K562 (cell line): Measurements from ENCODE around the gene ISG20L2. TPM values are rescaled to one million over a fixed set of nuclear protein-coding genes. Genes with fewer than 3 reads are reported as not detected.

ENCODE experiments used
- ARID3A ChIP-seq: IDR thresholded peaks from 2 replicates; pipeline ENCODE4 v1.6.1; 2012; ENCODE audit warnings: low read depth, low read length, improper control_type of control experiment, borderline replicate concordance
- ATF4 ChIP-seq: fragments of 450-650 bp; formaldehyde crosslinking; IDR thresholded peaks from 2 replicates; pipeline ENCODE4 v1.4.0; 2022; ENCODE audit warnings: mild to moderate bottlenecking, moderate library complexity
- BACH1 ChIP-seq: fragments of 200-800 bp; sonication (Bioruptor generic); IDR thresholded peaks from 2 replicates; pipeline ENCODE4 v1.6.1; 2016; ENCODE audit warnings: missing genetic modification characterization, missing compliant biosample characterization
- ELK3 ChIP-seq: fragments of 450-650 bp; formaldehyde crosslinking; IDR thresholded peaks from 2 replicates; pipeline ENCODE4 v1.4.0; 2020; ENCODE audit warnings: mild to moderate bottlenecking
- KLF13 ChIP-seq: fragments of 450-650 bp; IDR thresholded peaks from 2 replicates; pipeline ENCODE4 v1.6.1; 2016; ENCODE audit warnings: missing genetic modification characterization, low read depth, mild to moderate bottlenecking, missing compliant biosample characterization, moderate library complexity, borderline replicate concordance
- SP1 ChIP-seq: sonication (generic); formaldehyde crosslinking; IDR thresholded peaks from 2 replicates; pipeline ENCODE4 v1.8.1; 2022; ENCODE audit warnings: mild to moderate bottlenecking, missing genetic modification reagents
- SRF ChIP-seq, 2 experiments: fragments of 250-450, 450-650 bp in 1 of 2; sonication (Bioruptor Pico) in 1 of 2; sonication (generic) in 1 of 2; formaldehyde crosslinking; IDR thresholded peaks; 2 replicates each; pipeline versions ENCODE4 v1.5.0 to v1.5.1; 2020 to 2022; ENCODE audit warnings: mild to moderate bottlenecking in 1 of 2, missing genetic modification reagents in 1 of 2
- TAF9B ChIP-seq: fragments of 450-650 bp; IDR thresholded peaks from 2 replicates; pipeline ENCODE4 v1.6.1; 2018; ENCODE audit warnings: mild to moderate bottlenecking; ENCODE audit not compliant: partially characterized antibody
- VEZF1 ChIP-seq: fragments of 200-800 bp; sonication (Bioruptor generic); IDR thresholded peaks from 2 replicates; pipeline ENCODE4 v1.6.1; 2017; ENCODE audit warnings: missing genetic modification characterization, missing compliant biosample characterization
- ZNF740 ChIP-seq, 3 experiments: fragments of 200-800 bp in 1 of 3; sonication (Bioruptor generic) in 1 of 3; sonication (generic) in 1 of 3; formaldehyde crosslinking in 1 of 3; IDR thresholded peaks; 2 replicates each; pipeline versions ENCODE4 v1.6.1 to v1.8.0; 2016 to 2022; ENCODE audit warnings: mild to moderate bottlenecking in 2 of 3, missing compliant biosample characterization in 2 of 3, missing genetic modification characterization in 2 of 3, missing genetic modification reagents in 1 of 3
- polyA plus RNA-seq, 8 experiments: library from polyadenylated mRNA; depleted of rRNA in 4 of 8; stranded (reverse) in 5 of 8; unstranded in 3 of 8; fragments of >200 nt; fragmentation: Nextera tagmentation in 2 of 8; fragmentation: Illumina TruSeq in 1 of 8; extraction: Ambion mirVana in 2 of 8; extraction: Trizol in 1 of 8; gene quantifications; 2 replicates each; pipeline versions ENCODE4 v1.2.1 to v1.2.3, GENCODE V29; 2011 to 2014; ENCODE audit warnings: inconsistent platforms in 1 of 8, missing spikeins in 1 of 8
- total RNA-seq, 7 experiments: library from RNA; depleted of rRNA in 6 of 7; stranded (reverse); fragments of >200 nt in 6 of 7; fragmentation: Illumina TruSeq in 2 of 7; extraction: Trizol in 2 of 7; gene quantifications; 2 replicates each; pipeline versions ENCODE4 v1.2.1 to v1.2.3, GENCODE V29; 2011 to 2021; ENCODE audit warnings: low replicate concordance in 1 of 7

The ISG20L2 gene
- total and polyA plus RNA-seq, 9 of the 15 experiments (the other 6 are each of a cell fraction or from before 2014, with no cell fraction given): 21.3 to 130 (median 50.3) TPM

GRCh38 chr1:156740741-156741480, 12.3 kb upstream of the ISG20L2 start, which contains the start of gene MRPL24 (continued):
- TF ChIP-seq BACH1 (peak; percentile 42; the same call in 1 of the 2 replicates), ARID3A (peak; percentile 49; the same call in 1 of the 2 replicates), KLF13 (tag) (peak; percentile 61), VEZF1 (peak; percentile 94), SRF (CRISPR knock-in tag; IDR thresholded peaks at IDR 0.05) (peak; percentile 26 to 73; a peak in 2 of 4 replicates), SP1 (CRISPR knock-in tag) (peak; percentile 96), ELK3 (CRISPR knock-in tag) (no peak), ZNF740 (CRISPR knock-in tag; IDR thresholded peaks at IDR 0.05) (no peak), ZNF740 (tag; IDR thresholded peaks at IDR 0.05) (no peak), TAF9B (peak; percentile 38), ATF4 (CRISPR knock-in tag) (peak; percentile 58; the same call in 1 of the 2 replicates)
